ENCODE data around the gene GJA4.

GRCh38 chr1:34800214-34800613, 7.4 kb downstream of the GJA4 start:
- TF ChIP-seq CTCF (IDR thresholded peaks at IDR 0.05) (no peak), POLR2AphosphoS5 (IDR thresholded peaks at IDR 0.05) (no peak)
